Smooth muscle cell (in vitro differentiated cells): ENCODE measurements around the gene DLK1. TPM values are rescaled to one million over a fixed set of nuclear protein-coding genes. Genes with fewer than 3 reads are reported as not detected.
A peak's percentile ranks its signal among the peaks of the same experiment; 100 is the strongest.

ENCODE experiments used
- DNase-seq: peaks from one replicate; lab custom pipeline; 2025; ENCODE audit not compliant: unreplicated experiment; lab: John Stamatoyannopoulos, UW
- H2AFZ ChIP-seq: fragments of 200-600 bp; sonication (generic); 2 replicates; pipeline ENCODE4 v1.6.0; 2016; ENCODE audit warnings: antibody characterized with exemption, low read depth, mild to moderate bottlenecking
- H3F3A ChIP-seq: fragments of 200-600 bp; sonication (generic); 2 replicates; pipeline ENCODE4 v1.6.0; 2017; ENCODE audit warnings: antibody characterized with exemption, low read depth
- H3K27ac ChIP-seq: fragments of 200-600 bp; sonication (generic); 2 replicates; pipeline ENCODE4 v1.5.1; 2016; ENCODE audit warnings: low read depth, mild to moderate bottlenecking
- H3K27me3 ChIP-seq: fragments of 200-600 bp; sonication (generic); 2 replicates; pipeline ENCODE4 v1.6.1; 2016; ENCODE audit warnings: low read depth, mild to moderate bottlenecking
- H3K36me3 ChIP-seq: fragments of 200-600 bp; sonication (generic); 2 replicates; pipeline ENCODE4 v1.5.1; 2016; ENCODE audit warnings: low read depth
- H3K4me1 ChIP-seq: fragments of 200-600 bp; sonication (generic); 2 replicates; pipeline ENCODE4 v1.5.1; 2016; ENCODE audit warnings: low read depth
- H3K4me2 ChIP-seq: fragments of 200-600 bp; sonication (generic); 2 replicates; pipeline ENCODE4 v1.6.0; 2016; ENCODE audit warnings: mild to moderate bottlenecking
- H3K4me3 ChIP-seq: fragments of 200-600 bp; sonication (generic); 2 replicates; pipeline ENCODE4 v1.5.1; 2016; ENCODE audit warnings: mild to moderate bottlenecking
- H3K79me2 ChIP-seq: fragments of 200-600 bp; sonication (generic); 2 replicates; pipeline ENCODE4 v1.6.0; 2016; ENCODE audit warnings: low read depth, mild to moderate bottlenecking
- H3K9ac ChIP-seq: fragments of 200-600 bp; sonication (generic); 2 replicates; pipeline ENCODE4 v1.6.0; 2016; ENCODE audit warnings: low read depth
- H3K9me3 ChIP-seq: fragments of 200-600 bp; sonication (generic); replicated peaks from 2 replicates; pipeline ENCODE4 v1.5.1; 2016; ENCODE audit warnings: low read depth
- H4K20me1 ChIP-seq: fragments of 200-600 bp; sonication (generic); 2 replicates; pipeline ENCODE4 v1.6.0; 2016; ENCODE audit warnings: low read depth
- CTCF ChIP-seq: fragments of 200-600 bp; sonication (generic); IDR thresholded peaks from 2 replicates; pipeline ENCODE4 v1.5.1; 2017; ENCODE audit warnings: borderline replicate concordance, mild to moderate bottlenecking, antibody characterized with exemption; ENCODE audit not compliant: insufficient read depth, poor library complexity, severe bottlenecking
- WGBS: methylation state at CpG from one replicate; pipeline ENCODE4 v1.1.7; 2016; ENCODE audit warnings: low lambda C conversion rate; 5-methylcytosine and 5-hydroxymethylcytosine counted together
- polyA plus RNA-seq: library from polyadenylated mRNA; unstranded; fragments of >200 nt; fragmentation: Nextera tagmentation; extraction: Ambion mirVana; gene quantifications from 2 replicates; pipeline ENCODE4 v1.2.1, GENCODE V29; 2016
- total RNA-seq: library from RNA; depleted of rRNA; stranded (reverse); fragments of >200 nt; gene quantifications from 2 replicates; pipeline ENCODE4 v1.2.3, GENCODE V29; 2014

DLK1 gene
- total and polyA plus RNA-seq, 2 experiments from 2014 or later, result 3,515 to 15,731 TPM

DNA sequence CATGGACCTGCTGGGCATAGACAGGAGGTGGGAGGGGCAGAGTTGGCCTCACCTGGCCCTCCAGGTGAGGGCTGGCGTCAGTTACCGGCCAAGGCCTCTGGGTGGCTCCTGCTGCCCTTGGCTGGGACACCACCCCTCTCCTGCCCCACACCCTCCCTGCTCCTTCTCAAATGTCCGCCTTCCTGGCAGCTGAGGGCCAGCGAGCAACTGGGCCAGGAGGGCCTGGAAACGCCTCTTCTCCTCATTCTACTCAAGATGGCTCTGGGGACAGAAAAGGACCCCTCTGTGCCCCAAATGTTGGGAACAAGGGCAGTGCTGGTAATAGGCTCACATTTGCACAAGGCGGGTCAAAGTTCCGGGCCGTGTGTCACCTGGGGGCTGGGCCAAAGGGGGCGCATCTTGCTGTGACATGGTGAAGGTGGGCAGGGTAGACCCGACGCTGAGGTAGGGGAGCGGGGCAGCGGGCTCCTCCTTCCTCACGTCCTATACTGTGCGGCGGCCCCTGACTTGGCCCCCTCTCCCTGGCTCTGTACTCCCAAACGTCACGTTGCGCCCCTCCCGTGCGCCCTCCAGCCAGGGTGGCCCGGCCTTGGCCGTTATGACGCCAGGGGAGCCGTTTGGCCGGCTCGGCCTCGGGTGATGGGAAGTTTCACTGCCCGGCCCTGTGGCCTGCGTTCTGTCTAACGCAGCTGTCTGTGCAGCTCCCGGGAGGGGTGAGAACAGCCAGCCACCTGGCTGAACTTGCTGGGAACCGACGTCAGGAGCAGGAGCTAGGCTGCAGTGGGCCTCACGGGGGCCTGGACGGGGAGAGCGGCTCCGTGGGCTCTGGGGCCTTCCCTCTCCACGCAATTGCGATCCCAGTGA, 18.0 kb upstream of the DLK1 start:
- DNase-seq, result peak; percentile 40
- H3K27ac ChIP-seq, result peak overlapping the region; percentile 70
- no peak for TF ChIP-seq CTCF
- peak overlapping the region; percentile 83 for H3K4me2 ChIP-seq
- H3F3A ChIP-seq, result no peaks in the 10 kb centered on the region
- no peaks in the 10 kb centered on the region for H3K36me3 ChIP-seq
- H2AFZ ChIP-seq, result peak overlapping the region; percentile 64
- H3K4me3 ChIP-seq, result no peak overlapping the region
- H3K79me2 ChIP-seq, result no peaks in the 10 kb centered on the region
- no peaks in the 10 kb centered on the region for H4K20me1 ChIP-seq
- WGBS, result 19% methylated on average over 39 of the region's 40 CpGs
- no peaks in the 10 kb centered on the region for H3K9me3 ChIP-seq
- H3K27me3 ChIP-seq, result no peaks in the 10 kb centered on the region
- peaks cover 33% of the 10 kb centered on the region for H3K4me1 ChIP-seq
- peak overlapping the region; percentile 33 for H3K9ac ChIP-seq

- peak overlapping the region; percentile 83 for H3K4me2 ChIP-seq
- no peaks in the 10 kb centered on the region for H4K20me1 ChIP-seq
- H2AFZ ChIP-seq, result peak overlapping the region; percentile 64
- WGBS, result 14% methylated on average over 51 of the region's 59 CpGs
- H3K36me3 ChIP-seq, result no peaks in the 10 kb centered on the region
- H3K4me3 ChIP-seq, result peak overlapping the region; percentile 33
- H3K9ac ChIP-seq, result peak overlapping the region; percentile 33
- no peaks in the 10 kb centered on the region for H3F3A ChIP-seq
- no peaks in the 10 kb centered on the region for H3K79me2 ChIP-seq
- peaks cover 33% of the 10 kb centered on the region for H3K4me1 ChIP-seq
- DNase-seq, result no peak
- H3K27me3 ChIP-seq, result no peaks in the 10 kb centered on the region
- H3K27ac ChIP-seq, result peak overlapping the region; percentile 70
- TF ChIP-seq CTCF, result peak; percentile 41
- H3K9me3 ChIP-seq, result no peaks in the 10 kb centered on the region
These were observed 17.1 kb upstream of the DLK1 start for GRCh38 chr14:100709289-100710284.

DNA sequence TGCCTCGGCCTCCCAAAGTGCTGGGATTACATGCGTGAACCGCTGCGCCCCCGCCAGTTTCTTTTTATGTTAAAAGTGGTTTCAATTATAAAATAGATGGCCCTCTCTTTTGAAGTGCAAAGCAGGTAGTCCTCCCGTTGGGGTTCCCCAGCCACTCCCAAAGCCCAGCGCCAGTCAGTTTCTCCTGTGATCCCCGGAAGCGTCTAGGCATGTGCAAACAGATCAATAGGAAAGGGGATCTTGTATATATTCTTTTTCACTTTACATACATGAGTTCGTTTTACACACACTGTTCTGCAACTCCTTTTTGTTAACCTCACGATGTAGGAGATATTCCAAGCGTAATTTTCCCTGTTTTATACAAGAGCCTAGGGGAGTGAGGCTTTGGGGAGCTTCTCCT, 16.3 kb upstream of the DLK1 start:
- DNase-seq, result no peak
- Histone ChIP-seq H3K4me3 (no peak overlapping the region), H3K9me3 (no peaks in the 10 kb centered on the region), H3K79me2 (no peaks in the 10 kb centered on the region), H3K9ac (no peak overlapping the region), H3K27me3 (no peaks in the 10 kb centered on the region), H3K36me3 (no peaks in the 10 kb centered on the region), H2AFZ (no peak overlapping the region), H3K27ac (peak overlapping the region; percentile 54), H3K4me1 (peaks cover 33% of the 10 kb centered on the region), H3K4me2 (no peak overlapping the region), H4K20me1 (no peaks in the 10 kb centered on the region), H3F3A (no peaks in the 10 kb centered on the region)
- TF ChIP-seq CTCF, result no peak
- 87% methylated on average over 12 of the region's 12 CpGs for WGBS
